Choroid plexus epithelial cell (primary cell): ENCODE measurements around the gene RSAD2.

Experiments used
- DNase-seq: peaks from one replicate; pipeline ENCODE4 v3.0.0-alpha.2; 2010; ENCODE audit warnings: low read depth
- H3K4me3 ChIP-seq: 2 replicates; pipeline ENCODE4 v1.5.1; 2011; ENCODE audit warnings: low read depth, mild to moderate bottlenecking, control low read depth, low read length, moderate library complexity
- CTCF ChIP-seq: conservative IDR thresholded peaks from 2 replicates; pipeline ENCODE4 v1.5.1; 2011; ENCODE audit warnings: low read depth, mild to moderate bottlenecking, control low read depth, inconsistent platforms, low read length, moderate library complexity

The RSAD2 gene

GRCh38 chr2:6883448-6884122 is 6.0 kb downstream of the RSAD2 start:
- DNase-seq = peak; percentile 12
- H3K4me3 ChIP-seq = no peak overlapping the region
- no peak for TF ChIP-seq CTCF

- DNase-seq = no peak
- no peak overlapping the region for H3K4me3 ChIP-seq
- TF ChIP-seq CTCF = no peak
Observed at GRCh38 chr2:6885551-6885950, 8.0 kb downstream of the RSAD2 start.

- DNase-seq = no peak
- no peak overlapping the region for H3K4me3 ChIP-seq
- no peak for TF ChIP-seq CTCF
Observed at GRCh38 chr2:6885968-6886367, 8.4 kb downstream of the RSAD2 start.

GRCh38 chr2:6887751-6888192 is 10.2 kb downstream of the RSAD2 start:
- TF ChIP-seq CTCF = no peak
- no peak overlapping the region for H3K4me3 ChIP-seq
- DNase-seq = no peak

- no peak overlapping the region for H3K4me3 ChIP-seq
- no peak for DNase-seq
- no peak for TF ChIP-seq CTCF
Observed at GRCh38 chr2:6888724-6889123, 11.1 kb downstream of the RSAD2 start.

- TF ChIP-seq CTCF = no peak
- no peak overlapping the region for H3K4me3 ChIP-seq
- DNase-seq = no peak
Observed at GRCh38 chr2:6893876-6894482, 16.4 kb downstream of the RSAD2 start.
